ENCODE results near the gene BACE1-AS.

Gene BACE1-AS

DNA sequence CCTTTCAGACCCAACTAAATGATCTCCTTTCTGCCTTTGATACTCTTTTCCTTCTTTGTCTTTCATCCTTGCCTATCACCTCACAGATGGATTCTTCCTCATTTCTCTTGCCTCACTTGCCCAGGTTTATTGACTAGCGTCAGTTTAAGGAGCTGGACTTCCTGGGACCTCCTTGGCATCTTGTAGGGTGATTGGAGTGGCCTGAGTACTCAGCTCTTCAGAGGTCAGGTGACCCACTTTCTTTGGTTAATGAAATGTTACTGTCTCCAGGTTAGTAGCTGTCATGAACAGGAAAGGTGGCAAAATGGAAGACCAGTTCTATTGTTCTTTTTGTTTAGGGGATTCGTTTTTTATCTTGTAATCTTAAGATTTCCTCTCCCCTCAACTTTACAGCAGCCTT lies 4.6 kb upstream of the BACE1-AS start:
- Histone ChIP-seq H2BK120ac (ENCODE audit: low read depth, low read length) (no peak overlapping the region), H3K9ac (ENCODE audit: low read depth, low read length, poor library complexity) (no peak overlapping the region), H3K27me3 (ENCODE audit: control insufficient read depth in 3 of 3, insufficient read depth in 3 of 3, low read depth in 1 of 3, low read length in 3 of 3) (no peaks in the 10 kb centered on the region)

DNA sequence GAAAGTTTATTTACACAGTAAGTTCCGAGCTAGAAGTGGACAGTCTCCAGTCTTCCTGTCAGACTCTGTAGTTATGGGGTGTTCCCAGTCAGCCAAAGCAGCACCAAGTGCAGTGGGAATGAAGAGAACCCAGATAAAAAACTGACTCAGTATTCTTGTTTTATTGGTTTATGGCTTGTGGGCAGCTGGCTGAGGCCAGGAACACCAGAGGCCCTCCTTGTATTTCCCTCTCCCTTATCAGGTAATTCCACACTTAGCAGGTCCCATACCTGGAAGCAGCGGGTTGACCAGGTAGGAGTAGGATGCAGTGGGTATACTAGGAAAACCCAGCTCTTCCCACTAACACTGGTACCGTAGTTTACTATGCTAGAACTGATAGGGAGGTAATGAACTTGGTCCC lies 3.5 kb upstream of the BACE1-AS start:
- Histone ChIP-seq H2BK12ac (ENCODE audit: low read length) (no peak overlapping the region), H4K91ac (ENCODE audit: low read depth, low read length, poor library complexity) (no peak overlapping the region), H3K9ac (ENCODE audit: low read depth, low read length, poor library complexity) (no peak overlapping the region), H3K4me2 (ENCODE audit: insufficient read depth, low read length, poor library complexity, severe bottlenecking) (no peak overlapping the region), H3K27ac (replicated peaks; ENCODE audit: low read length) (no peak overlapping the region), H3K18ac (ENCODE audit: low read length) (no peak overlapping the region), H2AK5ac (ENCODE audit: low read depth, low read length) (no peak overlapping the region), H3K79me1 (ENCODE audit: low read depth, low read length) (peaks cover under 1% of the 10 kb centered on the region), H2BK120ac (ENCODE audit: low read depth, low read length) (no peak overlapping the region), H3K4me1 (ENCODE audit: control insufficient read depth in 2 of 2, insufficient read depth in 1 of 2, low read depth in 1 of 2, low read length in 2 of 2) (no peaks in the 10 kb centered on the region), H3K23ac (ENCODE audit: low read depth, low read length, poor library complexity) (no peak overlapping the region), H3K4me3 (ENCODE audit: low read length in 2 of 2) (no peak overlapping the region), H4K8ac (ENCODE audit: low read depth, low read length) (no peak overlapping the region), H3K14ac (ENCODE audit: low read length) (no peak overlapping the region), H2BK5ac (ENCODE audit: low read length) (no peak overlapping the region), H2BK15ac (ENCODE audit: low read length) (no peak overlapping the region), H3K36me3 (replicated peaks in 1 of 2; ENCODE audit: control insufficient read depth in 2 of 2, insufficient read depth in 2 of 2, low read length in 2 of 2) (peaks cover 43 to 95% of the 10 kb centered on the region in 2 donors), H3K9me3 (replicated peaks in 1 of 2; ENCODE audit: control insufficient read depth in 2 of 2, insufficient read depth in 1 of 2, low read depth in 1 of 2, low read length in 2 of 2) (no peaks in the 10 kb centered on the region), H3K27me3 (ENCODE audit: control insufficient read depth in 3 of 3, insufficient read depth in 3 of 3, low read depth in 1 of 3, low read length in 3 of 3) (no peaks in the 10 kb centered on the region), H2AFZ (ENCODE audit: low read length) (no peak overlapping the region), H3K4ac (ENCODE audit: low read length) (no peak overlapping the region)
- no peak for DNase-seq (ENCODE audit: low spot score)
- no CpG with 5 or more reads among the region's 3 CpGs for WGBS, 2 donors (ENCODE audit: extremely low coverage in 2 of 2, insufficient read length in 2 of 2, insufficient replicate concordance in 1 of 2)

More for the DNA sequence above, 4.6 kb upstream of the BACE1-AS start:
- no peak overlapping the region for H4K8ac ChIP-seq (ENCODE audit: low read depth, low read length)
- H2BK5ac ChIP-seq (ENCODE audit: low read length): no peak overlapping the region
- no peak overlapping the region for H3K4ac ChIP-seq (ENCODE audit: low read length)
- no peak overlapping the region for H3K18ac ChIP-seq (ENCODE audit: low read length)
- H3K4me1 ChIP-seq (ENCODE audit: control insufficient read depth in 2 of 2, insufficient read depth in 1 of 2, low read depth in 1 of 2, low read length in 2 of 2): no peaks in the 10 kb centered on the region
- no peak overlapping the region for H2BK12ac ChIP-seq (ENCODE audit: low read length)
- no peak overlapping the region for H2BK15ac ChIP-seq (ENCODE audit: low read length)
- no peak overlapping the region for H3K27ac ChIP-seq (replicated peaks; ENCODE audit: low read length)
- H3K4me3 ChIP-seq (ENCODE audit: low read length in 2 of 2): no peak overlapping the region
- peaks cover 50 to 99% of the 10 kb centered on the region in 2 donors for H3K36me3 ChIP-seq (replicated peaks in 1 of 2; ENCODE audit: control insufficient read depth in 2 of 2, insufficient read depth in 2 of 2, low read length in 2 of 2)
- H2AK5ac ChIP-seq (ENCODE audit: low read depth, low read length): no peak overlapping the region
- H3K9me3 ChIP-seq (replicated peaks in 1 of 2; ENCODE audit: control insufficient read depth in 2 of 2, insufficient read depth in 1 of 2, low read depth in 1 of 2, low read length in 2 of 2): no peaks in the 10 kb centered on the region
- WGBS, 2 donors (ENCODE audit: extremely low coverage in 2 of 2, insufficient read length in 2 of 2, insufficient replicate concordance in 1 of 2): no CpG with 5 or more reads among the region's 2 CpGs
- no peak overlapping the region for H3K4me2 ChIP-seq (ENCODE audit: insufficient read depth, low read length, poor library complexity, severe bottlenecking)
- H2AFZ ChIP-seq (ENCODE audit: low read length): no peak overlapping the region
- H3K79me1 ChIP-seq (ENCODE audit: low read depth, low read length): peaks cover 2% of the 10 kb centered on the region
- DNase-seq (ENCODE audit: low spot score): no peak
- no peak overlapping the region for H4K91ac ChIP-seq (ENCODE audit: low read depth, low read length, poor library complexity)
- no peak overlapping the region for H3K14ac ChIP-seq (ENCODE audit: low read length)
- H3K23ac ChIP-seq (ENCODE audit: low read depth, low read length, poor library complexity): no peak overlapping the region

DNA sequence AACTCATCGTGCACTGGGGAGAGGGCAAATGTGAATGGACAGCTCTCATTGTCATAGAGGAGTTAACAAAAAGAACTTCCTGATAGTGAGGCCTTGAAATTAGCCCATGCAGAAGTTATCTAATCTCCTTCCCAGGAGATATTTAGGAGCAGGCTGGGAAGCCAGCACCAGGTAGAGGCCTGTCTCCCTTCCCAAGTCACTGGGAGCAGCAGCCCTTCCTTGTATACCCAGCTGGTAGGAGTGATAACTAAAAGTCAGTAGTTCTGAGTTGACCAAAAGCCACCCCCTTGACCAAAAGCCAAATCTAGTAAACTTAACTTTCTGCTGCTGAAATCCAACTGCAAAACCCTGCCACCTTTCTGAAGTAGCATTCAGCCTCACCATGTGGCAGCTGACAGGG lies 1.4 kb upstream of the BACE1-AS start:
- Histone ChIP-seq H2AK5ac (ENCODE audit: low read depth, low read length) (no peak overlapping the region), H3K36me3 (replicated peaks in 1 of 2; ENCODE audit: control insufficient read depth in 2 of 2, insufficient read depth in 2 of 2, low read length in 2 of 2) (peaks cover 39 to 89% of the 10 kb centered on the region in 2 donors), H3K4ac (ENCODE audit: low read length) (no peak overlapping the region), H3K27me3 (ENCODE audit: control insufficient read depth in 3 of 3, insufficient read depth in 3 of 3, low read depth in 1 of 3, low read length in 3 of 3) (no peaks in the 10 kb centered on the region), H3K4me2 (ENCODE audit: insufficient read depth, low read length, poor library complexity, severe bottlenecking) (no peak overlapping the region), H3K79me1 (ENCODE audit: low read depth, low read length) (no peaks in the 10 kb centered on the region), H3K18ac (ENCODE audit: low read length) (no peak overlapping the region), H2BK15ac (ENCODE audit: low read length) (no peak overlapping the region), H2BK12ac (ENCODE audit: low read length) (no peak overlapping the region), H3K9ac (ENCODE audit: low read depth, low read length, poor library complexity) (no peak overlapping the region), H3K27ac (replicated peaks; ENCODE audit: low read length) (no peak overlapping the region), H2AFZ (ENCODE audit: low read length) (no peak overlapping the region), H4K91ac (ENCODE audit: low read depth, low read length, poor library complexity) (no peak overlapping the region), H2BK120ac (ENCODE audit: low read depth, low read length) (no peak overlapping the region), H2BK5ac (ENCODE audit: low read length) (no peak overlapping the region), H4K8ac (ENCODE audit: low read depth, low read length) (no peak overlapping the region), H3K4me3 (ENCODE audit: low read length in 2 of 2) (no peak overlapping the region), H3K14ac (ENCODE audit: low read length) (no peak overlapping the region), H3K4me1 (ENCODE audit: control insufficient read depth in 2 of 2, insufficient read depth in 1 of 2, low read depth in 1 of 2, low read length in 2 of 2) (no peaks in the 10 kb centered on the region), H3K23ac (ENCODE audit: low read depth, low read length, poor library complexity) (no peak overlapping the region), H3K9me3 (replicated peaks in 1 of 2; ENCODE audit: control insufficient read depth in 2 of 2, insufficient read depth in 1 of 2, low read depth in 1 of 2, low read length in 2 of 2) (no peaks in the 10 kb centered on the region)
- WGBS, 2 donors (ENCODE audit: extremely low coverage in 2 of 2, insufficient read length in 2 of 2, insufficient replicate concordance in 1 of 2): no CpG with 5 or more reads among the region's 1 CpG
- DNase-seq (ENCODE audit: low spot score): no peak

DNA sequence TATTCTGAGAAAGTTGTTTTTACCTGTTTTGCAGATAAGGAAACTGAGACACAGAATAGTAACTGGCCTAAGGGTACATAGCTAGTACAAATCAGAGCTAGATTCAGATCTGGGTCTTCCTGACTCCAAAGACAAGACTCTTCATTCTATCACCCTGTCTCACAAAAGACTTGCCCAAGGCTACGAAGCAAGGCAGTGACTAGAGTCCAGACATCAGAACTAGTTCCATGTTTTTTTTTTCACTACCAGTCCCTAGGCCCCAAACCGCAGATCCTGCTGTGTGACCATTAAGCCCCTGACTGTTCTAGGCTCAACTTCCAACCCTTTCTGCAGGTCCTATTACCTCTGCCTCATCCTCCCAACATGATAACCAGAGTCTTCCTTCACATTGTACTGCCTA lies 1.5 kb downstream of the BACE1-AS start:
- Histone ChIP-seq H3K18ac (ENCODE audit: low read length) (no peak overlapping the region), H4K91ac (ENCODE audit: low read depth, low read length, poor library complexity) (no peak overlapping the region), H2BK120ac (ENCODE audit: low read depth, low read length) (no peak overlapping the region), H3K79me1 (ENCODE audit: low read depth, low read length) (no peaks in the 10 kb centered on the region), H2AFZ (ENCODE audit: low read length) (no peak overlapping the region), H3K4me1 (ENCODE audit: control insufficient read depth in 2 of 2, insufficient read depth in 1 of 2, low read depth in 1 of 2, low read length in 2 of 2) (no peaks in the 10 kb centered on the region), H3K23ac (ENCODE audit: low read depth, low read length, poor library complexity) (no peak overlapping the region), H3K27ac (replicated peaks; ENCODE audit: low read length) (no peak overlapping the region), H3K9me3 (replicated peaks in 1 of 2; ENCODE audit: control insufficient read depth in 2 of 2, insufficient read depth in 1 of 2, low read depth in 1 of 2, low read length in 2 of 2) (no peaks in the 10 kb centered on the region), H3K36me3 (replicated peaks in 1 of 2; ENCODE audit: control insufficient read depth in 2 of 2, insufficient read depth in 2 of 2, low read length in 2 of 2) (peaks cover 30 to 72% of the 10 kb centered on the region in 2 donors), H3K4me2 (ENCODE audit: insufficient read depth, low read length, poor library complexity, severe bottlenecking) (no peak overlapping the region), H2BK12ac (ENCODE audit: low read length) (no peak overlapping the region), H3K27me3 (ENCODE audit: control insufficient read depth in 3 of 3, insufficient read depth in 3 of 3, low read depth in 1 of 3, low read length in 3 of 3) (no peaks in the 10 kb centered on the region), H3K4ac (ENCODE audit: low read length) (no peak overlapping the region), H2BK15ac (ENCODE audit: low read length) (no peak overlapping the region), H2BK5ac (ENCODE audit: low read length) (no peak overlapping the region), H3K9ac (ENCODE audit: low read depth, low read length, poor library complexity) (no peak overlapping the region), H4K8ac (ENCODE audit: low read depth, low read length) (no peak overlapping the region), H3K4me3 (ENCODE audit: low read length in 2 of 2) (no peak overlapping the region), H3K14ac (ENCODE audit: low read length) (no peak overlapping the region), H2AK5ac (ENCODE audit: low read depth, low read length) (no peak overlapping the region)
- no CpG with 5 or more reads among the region's 2 CpGs for WGBS, 2 donors (ENCODE audit: extremely low coverage in 2 of 2, insufficient read length in 2 of 2, insufficient replicate concordance in 1 of 2)
- no peak for DNase-seq (ENCODE audit: low spot score)

Data from neuronal stem cell (in vitro differentiated cells).